Hippocampal formation (tissue), 2 donors: ENCODE measurements around the gene TMEM82.

Source experiments
- DNase-seq, 2 donors: peaks; one replicate each; lab custom pipeline; 2025; lab: John Stamatoyannopoulos, UW

The TMEM82 gene

DNA sequence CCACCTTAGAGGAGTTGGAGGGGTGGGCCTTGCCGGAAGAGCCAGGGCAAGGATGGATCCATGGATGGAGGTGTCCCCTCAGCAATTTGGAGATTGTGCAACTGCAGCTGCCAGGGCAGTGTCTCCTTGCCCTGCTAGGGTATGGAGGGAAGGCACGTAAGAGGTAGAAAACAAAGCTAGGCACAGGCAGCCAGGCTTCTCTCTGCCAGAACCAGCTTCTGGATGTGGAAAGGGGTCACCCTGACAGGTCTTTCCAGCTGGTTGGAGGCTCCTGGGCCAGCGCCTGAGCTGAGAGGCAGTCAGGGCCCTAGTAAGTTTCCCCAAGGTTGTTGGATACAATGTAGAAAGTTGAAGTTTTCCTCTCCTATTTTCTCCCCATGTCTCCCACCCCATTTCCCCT lies 21.4 kb upstream of the TMEM82 start:
- DNase-seq: no peak

DNA sequence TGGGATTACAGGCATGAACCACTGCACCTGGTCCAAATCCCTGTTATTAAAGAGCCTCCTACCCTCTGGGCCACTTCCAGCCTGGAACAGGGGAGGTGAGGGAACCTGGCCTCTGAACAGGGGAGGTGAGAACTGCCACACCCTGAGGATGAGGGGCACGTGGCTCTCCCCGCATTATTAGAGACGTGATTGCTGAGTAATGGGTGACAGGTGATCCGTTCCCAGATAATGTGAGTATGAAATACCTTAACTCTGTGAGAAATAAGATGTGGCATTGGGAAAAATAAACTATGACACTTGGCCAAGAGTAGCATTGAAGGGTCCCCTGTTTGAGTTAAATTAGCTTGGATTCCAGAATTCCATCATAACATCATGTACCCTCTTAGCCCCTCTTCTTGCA lies 19.9 kb upstream of the TMEM82 start:
- DNase-seq: no peak

DNA sequence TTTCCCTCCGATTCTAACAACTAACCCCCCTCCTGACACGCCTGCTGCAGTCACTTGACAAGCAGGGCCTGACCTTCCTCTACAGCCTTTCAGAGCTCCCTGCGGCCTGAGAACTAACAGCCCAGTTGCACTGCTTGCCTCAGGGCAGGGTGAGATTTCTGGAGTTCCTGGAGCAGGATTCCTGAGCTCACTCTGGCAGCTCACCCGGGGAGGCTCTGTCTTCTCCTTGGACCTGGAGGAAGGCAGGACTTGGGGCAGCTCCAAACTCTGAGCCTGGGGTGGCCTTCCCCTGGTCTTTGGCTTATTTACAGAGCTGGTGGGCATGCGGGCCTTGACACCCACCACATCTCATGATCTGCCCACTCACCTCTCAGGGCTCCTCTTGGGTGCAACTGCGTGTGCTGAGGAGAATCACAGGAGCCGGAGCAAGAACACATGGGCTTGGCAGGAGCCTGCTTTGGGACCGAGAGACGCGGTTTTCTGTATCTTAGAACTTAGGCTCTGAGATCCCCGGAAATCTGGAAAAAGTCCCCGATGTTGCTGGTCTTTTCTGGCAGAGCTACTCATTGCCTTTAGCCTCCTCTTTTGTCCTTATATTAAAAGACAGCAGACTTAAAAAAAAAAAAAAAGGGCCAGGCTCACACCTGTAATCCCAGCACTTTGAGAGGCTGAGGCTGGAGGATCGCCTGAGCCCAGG lies 19.3 kb upstream of the TMEM82 start:
- no peak for DNase-seq

DNA sequence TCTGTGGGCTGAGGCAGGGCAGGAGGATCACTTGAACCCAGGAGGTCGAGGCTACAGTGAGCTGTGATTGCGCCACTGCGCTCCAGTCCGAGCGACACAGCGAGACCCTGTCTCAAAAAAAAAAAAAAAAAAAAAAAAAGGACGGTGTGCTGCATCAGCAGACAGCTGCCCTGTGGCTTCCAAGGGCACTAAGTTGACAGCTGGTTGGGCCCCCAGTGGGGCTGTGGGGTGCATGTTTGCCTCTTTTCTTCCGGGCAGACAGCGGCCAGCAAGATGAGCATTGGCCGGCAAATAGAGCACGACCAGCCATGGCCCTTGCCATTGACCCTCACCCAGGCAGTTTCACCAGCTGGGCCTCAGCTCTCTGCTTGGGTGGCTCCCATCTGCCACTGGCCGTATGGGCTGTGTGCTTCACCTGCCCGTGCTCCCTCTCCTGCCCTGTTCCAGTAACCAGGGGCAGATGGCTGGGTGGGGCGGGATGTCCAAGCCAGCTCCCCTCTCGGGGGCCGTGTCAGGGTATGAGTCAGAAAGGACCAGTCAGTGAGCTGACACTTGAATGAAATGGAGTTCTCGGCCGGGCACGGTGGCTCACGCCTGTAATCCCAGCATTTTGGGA lies 18.6 kb upstream of the TMEM82 start:
- no peak for DNase-seq

DNA sequence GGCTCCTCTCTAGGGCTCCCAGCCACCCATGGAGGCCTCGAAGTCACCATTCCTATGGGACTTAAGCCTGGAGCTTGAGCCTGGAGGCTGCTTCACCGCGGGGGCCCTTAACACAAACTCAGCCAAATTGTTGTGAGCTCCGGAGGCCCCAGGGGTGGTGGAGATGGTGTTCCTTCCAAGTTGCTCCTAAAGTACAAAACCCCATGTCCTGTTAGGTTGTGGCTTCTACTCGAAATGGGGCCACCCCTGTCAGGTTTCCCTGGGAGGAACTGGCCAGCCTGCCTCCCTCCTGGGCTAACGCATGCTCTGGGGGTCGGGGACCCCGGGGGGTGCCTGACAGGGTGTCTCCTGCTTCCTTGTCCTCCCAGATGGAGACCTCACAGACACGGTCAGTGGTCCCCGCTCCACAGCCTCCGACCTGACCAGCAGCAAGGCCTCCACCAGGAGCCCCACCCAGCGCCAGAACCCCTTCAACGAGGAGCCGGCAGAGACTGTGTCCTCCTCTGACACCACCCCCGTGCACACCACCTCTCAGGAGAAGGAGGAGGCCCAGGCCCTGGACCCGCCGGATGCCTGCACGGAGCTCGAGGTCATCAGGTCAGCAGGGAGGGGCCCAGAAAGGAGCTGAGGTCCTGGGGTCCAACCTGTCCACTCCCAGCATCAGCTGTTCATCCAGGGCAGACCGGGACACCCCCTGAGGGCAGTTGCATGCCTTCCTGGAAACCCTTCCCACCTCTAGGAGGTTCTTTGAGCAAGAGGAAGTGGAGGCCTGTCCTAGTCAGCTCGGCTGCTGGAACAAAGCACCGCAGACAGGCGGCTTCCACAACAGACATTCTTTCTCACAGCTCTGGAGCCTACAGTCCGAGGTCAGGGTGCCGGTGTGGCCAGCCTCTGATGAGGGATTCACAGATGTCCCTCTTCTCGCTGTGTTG lies 17.1 kb upstream of the TMEM82 start:
- no peak for DNase-seq

DNA sequence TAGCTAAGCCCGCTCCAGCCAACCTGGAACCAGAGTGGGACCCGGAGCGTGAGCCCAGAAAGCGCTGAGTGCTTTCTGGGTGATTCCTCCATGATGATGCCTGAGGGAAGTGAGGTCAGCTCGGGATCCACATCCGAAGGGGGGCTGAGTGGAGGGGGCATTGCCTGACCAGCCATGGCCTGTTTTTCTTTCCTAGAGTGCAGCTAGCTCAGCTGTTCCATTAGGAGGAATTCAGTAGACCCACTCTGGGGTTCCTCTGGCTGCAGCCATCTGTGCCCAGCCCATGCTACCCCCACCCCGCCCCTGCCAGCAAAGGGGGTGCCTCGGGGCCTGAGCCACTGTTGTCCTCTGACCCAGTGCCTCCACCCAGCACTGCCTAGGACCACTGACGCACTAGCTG lies 15.8 kb upstream of the TMEM82 start:
- DNase-seq: no peak

DNA sequence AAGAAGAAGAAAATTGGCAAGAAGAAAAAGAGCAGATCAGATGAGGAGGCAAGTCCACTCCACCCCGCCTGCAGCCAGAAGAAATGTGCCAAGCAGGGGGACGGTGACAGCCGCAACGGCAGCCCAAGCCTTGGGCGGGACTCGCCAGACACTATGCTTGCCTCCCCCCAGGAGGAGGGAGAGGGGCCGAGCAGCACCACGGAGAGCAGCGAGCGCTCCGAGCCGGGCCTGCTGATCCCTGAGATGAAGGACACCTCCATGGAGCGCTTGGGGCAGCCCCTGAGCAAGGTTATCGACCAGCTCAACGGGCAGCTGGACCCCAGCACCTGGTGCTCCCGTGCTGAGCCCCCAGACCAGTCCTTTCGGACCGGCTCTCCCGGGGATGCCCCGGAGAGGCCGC lies 15.3 kb upstream of the TMEM82 start:
- no peak for DNase-seq

DNA sequence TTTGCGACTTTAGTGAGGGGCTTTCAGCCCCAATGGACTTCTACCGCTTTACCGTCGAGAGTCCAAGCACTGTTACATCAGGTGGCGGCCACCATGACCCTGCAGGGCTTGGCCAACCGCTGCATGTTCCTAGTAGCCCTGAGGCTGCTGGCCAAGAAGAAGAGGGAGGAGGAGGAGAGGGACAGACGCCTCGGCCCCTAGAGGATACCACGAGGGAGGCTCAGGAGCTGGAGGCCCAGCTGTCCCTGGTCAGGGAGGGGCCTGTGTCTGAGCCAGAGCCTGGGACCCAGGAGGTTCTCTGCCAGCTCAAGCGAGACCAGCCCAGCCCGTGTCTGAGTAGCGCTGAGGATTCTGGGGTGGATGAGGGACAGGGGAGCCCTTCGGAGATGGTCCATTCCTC lies 14.9 kb upstream of the TMEM82 start:
- DNase-seq: no peak

DNA sequence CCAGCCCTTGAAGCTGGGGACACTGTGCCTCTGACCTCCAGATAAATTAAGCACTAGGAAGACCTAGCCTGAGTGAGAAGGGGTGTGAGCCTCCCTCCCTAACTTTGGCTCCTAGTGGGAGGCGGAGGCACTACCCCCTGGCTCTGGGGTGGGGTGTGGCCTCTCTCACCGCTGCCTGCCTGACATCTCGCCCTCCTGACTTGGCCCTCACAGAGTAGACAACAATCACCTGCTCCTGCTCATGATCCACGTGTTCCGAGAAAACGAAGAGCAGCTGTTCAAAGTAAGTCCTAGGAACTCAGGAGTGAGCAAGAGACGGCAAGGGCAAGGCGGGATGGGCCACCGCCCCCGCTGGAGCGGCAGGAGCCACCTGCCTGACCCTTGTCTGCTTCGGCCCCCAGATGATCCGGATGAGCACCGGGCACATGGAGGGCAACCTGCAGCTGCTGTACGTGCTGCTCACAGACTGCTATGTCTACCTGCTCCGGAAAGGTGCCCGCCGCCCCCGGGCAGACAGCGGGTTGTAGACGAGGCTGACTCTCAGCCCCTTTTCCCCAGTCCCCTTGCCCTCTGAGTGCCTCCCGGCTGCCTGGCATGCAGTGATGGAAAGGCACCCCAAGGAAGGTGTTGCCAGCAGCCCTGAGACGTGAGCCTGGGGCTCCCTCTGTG lies 14.3 kb upstream of the TMEM82 start:
- DNase-seq: no peak

DNA sequence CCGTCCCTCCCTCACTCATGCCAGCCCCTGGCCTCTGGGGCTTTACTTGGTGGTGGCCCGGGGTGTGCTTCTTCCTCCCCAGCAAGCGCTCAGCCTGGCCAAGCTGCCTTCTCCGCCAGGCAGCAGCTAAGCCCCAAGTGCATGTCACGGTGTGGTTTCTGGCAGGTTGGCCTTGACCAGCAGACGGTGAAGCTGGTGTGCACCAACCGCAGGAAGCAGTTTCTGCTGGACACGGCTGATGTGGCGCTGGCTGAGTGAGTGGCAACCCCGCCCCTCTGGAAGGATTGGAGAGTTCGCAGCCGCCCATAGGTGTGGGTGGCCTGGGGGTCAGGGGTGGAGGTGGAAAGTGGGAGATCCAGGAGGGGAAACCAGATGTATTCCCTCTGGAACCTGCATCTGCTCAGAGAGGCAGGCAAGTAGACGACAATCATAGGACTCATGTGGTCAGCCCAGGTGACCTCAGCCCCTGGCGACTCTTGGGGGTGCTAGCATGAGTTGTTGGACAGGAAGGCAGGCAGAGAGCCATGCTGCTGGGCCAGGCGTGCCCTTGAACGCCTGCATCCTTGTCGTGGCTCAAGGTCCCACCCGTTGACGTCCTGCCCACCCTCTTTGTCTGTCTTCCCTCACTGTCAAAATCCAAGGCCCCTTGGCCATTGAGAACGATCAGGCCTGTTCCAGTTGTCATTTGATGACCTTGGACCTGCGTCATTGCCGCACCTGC lies 13.2 kb upstream of the TMEM82 start:
- no peak for DNase-seq

DNA sequence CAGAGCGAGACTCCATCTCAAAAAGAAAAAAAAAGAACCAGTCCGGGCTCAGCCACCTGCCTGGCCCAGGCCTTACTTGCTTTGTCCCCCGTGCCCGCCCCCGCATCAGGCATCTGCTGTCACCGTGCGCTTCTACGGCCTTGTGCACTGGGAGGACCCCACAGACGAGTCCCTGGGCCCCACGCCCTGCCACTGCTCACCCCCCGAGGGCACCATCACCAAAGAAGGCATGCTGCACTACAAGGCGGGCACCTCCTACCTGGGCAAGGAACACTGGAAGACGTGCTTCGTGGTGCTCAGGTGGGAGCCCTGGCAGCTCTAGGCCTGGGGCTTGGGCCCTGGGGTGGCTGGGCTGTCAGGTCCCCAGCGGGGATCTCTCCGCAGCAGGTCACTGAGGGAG lies 11.9 kb upstream of the TMEM82 start:
- no peak for DNase-seq

DNA sequence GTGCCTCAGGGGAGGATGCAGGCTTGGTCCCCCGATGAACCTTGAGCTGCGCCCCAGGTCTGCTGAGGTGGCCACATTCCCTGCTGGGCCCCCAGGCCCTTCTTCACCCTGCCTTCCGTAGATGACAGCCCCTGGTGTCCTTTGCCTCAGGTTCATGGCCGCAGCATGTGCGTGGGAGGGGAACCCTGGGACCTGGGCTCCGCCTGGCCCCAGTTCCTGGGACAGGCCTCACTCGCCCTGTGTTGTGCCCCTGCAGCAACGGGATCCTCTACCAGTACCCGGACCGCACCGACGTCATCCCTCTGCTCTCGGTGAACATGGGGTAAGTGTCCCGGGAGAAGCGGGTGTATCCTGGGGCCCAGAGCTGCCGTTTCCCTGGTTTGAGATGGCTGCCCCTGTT lies 11.4 kb upstream of the TMEM82 start:
- no peak for DNase-seq

DNA sequence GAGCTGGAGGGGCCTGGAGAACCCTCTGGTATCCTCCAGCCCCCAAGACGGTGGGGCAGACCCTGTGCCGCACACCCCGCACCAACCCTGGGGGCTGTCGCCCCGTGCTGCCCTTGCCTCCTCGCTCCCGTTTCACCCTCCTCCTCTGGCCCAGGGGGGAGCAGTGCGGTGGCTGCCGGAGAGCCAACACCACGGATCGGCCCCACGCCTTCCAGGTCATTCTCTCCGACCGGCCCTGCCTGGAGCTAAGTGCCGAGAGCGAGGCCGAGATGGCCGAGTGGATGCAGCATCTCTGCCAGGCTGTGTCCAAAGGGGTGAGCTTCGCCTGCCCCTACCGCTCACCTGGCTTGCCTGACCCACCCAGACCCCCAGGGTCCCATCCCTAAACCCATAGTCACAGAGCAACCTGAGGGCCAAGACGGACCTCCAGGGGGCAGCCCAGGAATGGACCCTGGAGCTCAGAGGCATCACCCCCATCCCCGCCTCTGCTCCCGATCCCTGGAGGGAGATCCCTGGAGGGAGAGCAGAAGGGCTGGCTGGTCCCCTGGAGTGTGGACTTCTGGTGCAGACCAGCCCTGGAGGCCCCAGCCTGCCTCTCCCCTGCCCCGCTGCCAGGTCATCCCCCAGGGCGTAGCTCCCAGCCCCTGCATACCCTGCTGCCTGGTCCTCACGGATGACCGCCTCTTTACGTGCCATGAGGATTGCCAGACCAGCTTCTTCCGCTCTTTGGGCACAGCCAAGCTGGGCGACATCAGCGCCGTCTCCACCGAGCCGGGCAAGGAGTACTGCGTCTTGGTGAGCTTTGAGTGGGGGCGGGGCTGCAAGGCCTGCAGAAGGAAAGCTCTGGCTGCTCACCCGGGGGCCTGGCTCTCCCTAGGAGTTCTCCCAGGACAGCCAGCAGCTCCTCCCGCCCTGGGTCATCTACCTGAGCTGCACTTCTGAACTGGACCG lies 10.3 kb upstream of the TMEM82 start:
- no peak for DNase-seq

DNA sequence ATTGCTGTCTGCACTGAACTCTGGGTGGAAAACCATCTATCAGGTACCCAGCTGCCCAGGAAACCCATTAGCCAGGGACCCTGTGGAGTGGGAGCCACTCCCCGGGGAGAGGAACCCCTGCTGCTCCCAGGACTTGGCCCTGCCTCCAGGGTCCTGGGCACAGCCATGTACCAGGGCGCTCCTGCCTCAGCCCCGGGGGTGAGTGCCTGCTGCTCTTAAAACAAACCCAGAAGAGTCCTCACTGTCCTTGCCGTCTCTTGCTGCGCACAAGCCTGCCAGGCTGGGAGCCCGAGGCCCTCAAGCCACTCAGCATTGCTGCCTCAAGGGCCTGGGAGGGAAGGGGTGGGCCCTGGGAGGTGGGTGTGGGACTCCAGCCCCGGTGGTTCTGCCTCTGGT lies 9.6 kb upstream of the TMEM82 start:
- no peak for DNase-seq

DNA sequence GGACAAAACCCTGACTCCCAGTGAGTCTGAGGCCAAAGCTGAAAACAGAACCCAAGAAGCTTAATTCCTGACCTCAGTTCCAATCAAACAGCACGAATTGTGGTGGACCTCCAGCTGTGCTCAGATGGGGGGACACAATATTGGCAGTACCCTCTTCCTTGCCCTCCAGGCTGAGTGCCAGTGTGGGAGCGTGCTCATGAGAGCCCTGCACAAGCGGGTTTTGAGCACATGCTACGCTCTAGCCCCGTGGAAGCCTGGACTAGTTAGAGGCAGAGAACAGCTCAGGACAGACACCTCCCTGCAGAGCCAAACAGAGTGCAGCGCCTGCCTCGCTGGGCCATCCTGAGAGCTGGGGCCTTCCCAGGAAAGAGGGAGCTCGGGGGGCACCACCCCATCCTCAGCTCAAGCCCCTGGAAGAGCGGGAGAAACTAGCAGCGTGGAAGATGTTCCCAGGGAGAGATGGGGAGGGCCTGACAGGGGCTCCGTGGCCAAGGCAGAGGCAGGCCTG lies 9.0 kb upstream of the TMEM82 start:
- no peak for DNase-seq

DNA sequence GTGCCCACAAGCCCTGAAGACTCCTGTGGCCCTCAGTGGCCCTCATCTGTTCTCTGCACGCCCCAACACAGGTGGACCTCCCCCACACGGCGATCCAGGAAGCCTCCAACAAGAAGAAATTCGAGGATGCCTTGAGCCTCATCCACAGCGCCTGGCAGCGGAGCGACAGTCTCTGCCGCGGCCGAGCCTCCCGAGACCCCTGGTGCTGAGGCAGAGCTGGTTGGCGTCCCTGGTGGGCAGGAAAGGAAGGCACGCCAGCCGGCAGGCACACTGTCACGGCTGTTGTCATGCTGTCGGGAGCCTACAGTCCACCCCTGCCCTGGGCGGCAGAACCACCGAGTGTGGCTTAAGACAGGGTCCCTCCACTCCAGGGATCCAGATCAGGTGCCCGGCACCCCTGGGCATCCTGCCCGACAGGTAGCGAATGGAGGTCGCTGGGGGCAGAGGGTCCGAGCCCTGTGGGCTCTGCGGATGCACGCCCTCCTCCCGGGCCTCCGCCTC lies 8.5 kb upstream of the TMEM82 start:
- DNase-seq: no peak

DNA sequence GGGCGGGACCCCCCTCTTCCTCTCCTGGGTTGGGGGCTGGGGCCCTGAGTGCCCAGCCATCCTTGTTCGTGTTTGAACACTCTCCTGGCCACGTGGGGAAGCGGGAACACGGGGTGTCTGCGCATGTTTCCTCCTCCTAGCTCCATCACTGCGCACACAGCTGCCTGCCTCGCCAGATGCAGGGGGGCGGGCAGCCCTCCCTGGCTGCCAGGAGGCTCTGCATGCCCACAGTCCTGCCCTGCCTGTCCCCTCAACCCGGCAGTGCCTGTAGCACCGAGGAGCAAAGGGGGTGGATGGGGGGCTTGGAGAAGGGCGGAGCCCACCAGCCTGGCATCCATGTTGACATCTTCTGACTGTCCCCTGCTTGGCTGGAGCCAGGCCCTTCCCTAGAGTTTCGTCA lies 8.0 kb upstream of the TMEM82 start:
- no peak for DNase-seq

DNA sequence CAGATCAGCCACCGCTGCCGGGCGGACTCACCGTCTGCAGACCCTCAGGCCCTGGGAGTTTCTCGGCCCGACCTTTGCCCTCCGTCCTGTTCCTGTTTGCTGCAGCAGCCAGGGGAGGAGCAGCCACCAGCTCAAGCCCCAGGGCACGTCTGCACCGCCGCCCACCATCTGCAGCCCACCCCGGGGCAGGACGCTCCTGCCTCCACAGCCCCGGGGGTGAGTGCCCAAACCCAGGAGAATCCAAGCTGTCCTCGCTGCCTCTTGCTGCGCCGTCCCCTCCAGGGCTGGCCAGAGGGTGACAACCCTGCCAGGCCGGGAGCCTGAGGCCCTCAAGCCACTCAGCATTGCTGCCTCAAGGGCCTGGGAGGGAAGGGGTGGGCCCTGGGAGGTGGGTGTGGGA lies 7.4 kb upstream of the TMEM82 start:
- no peak for DNase-seq

DNA sequence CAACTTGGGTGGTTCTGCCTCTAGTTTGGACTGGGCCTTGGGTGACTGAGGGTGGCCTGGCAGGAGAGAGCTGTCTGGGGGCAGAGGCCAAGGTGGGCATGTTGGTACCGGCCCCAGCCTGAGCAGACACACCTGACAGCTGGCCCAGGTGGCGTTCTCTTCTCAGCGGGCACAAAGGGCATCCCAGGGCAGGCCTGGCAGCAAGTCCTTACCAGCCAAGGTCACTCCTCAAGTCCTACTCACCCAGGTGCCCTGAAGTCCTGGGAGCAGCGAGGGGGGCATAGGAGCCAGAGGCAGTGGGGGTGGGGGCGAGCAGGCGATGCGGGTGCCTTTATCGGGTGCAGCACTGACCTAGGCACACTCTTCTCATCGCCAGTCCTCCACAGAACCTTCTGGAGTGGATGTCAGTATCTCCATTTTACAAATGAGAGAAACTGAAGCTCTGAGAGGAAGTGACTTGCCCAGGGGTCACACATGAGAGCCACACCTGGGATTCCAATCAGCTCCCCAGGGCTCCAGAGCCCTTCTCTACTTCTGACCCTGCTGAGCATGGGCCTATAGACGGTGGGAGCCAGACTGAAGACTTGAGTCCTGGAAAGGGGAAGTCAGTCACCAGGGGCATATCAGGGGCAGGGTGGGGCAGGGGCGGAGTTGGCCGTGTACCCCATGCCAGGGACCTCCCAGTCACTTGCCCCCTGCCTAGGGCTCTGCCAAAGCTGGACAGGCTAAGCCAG lies 6.8 kb upstream of the TMEM82 start:
- no peak for DNase-seq
